Right ventricle myocardium superior (tissue), 1 donor: ENCODE data around the gene RFPL1. TPM values are rescaled to one million over a fixed set of nuclear protein-coding genes. Genes with fewer than 3 reads are reported as not detected.

Source experiments
- ATAC-seq: fragments of 200-7000 bp; cut with Tn5 transposase; one replicate; pipeline ENCODE4 v1.9.1; 2020; ENCODE audit warnings: mild to moderate bottlenecking; ENCODE audit not compliant: poor library complexity
- DNase-seq: peaks from one replicate; pipeline ENCODE4 v3.0.0-alpha.2; 2020
- intact Hi-C: fragments of 100-400 bp; cut with DNase I; formaldehyde crosslinking; loops from one replicate; pipeline ENCODE4 v1.11.2; 2022
- total RNA-seq: library from RNA; stranded (reverse); fragmentation: NEBNext Ultra II Directional; extraction: Animal tissue kit (Norgen Biotek cat#: 25700); gene quantifications from one replicate; pipeline ENCODE4 v1.2.1, GENCODE V29; 2021
- donor health status: DM: no; HTN: yes; CAD: no; lungs with severe emphysema.

Gene RFPL1
- total RNA-seq, 1 donor from 2014 or later, result not detected

DNA sequence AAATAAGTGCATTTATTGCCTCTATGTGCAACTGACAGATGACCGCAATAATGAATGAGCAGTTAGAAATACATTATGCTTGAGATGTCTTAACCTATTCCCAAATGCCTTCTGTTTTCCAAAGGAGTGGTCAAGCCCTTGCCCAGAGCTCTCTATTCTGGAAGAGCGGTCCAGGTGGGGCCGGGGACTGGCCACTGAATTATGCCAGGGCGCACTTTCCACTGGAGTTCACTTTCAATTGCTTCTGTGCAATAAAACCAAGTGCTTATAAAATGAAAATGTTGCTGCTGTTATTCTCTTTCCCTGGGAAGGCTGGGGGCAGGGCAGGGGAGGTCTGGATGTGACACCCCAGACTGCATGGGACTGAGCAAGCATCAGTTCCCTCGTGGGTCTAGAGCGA, 52.6 kb downstream of the RFPL1 start:
- intact Hi-C loops, result no loop called here
- DNase-seq (no peak), ATAC-seq (no peak)

Other genes starting within 250 kb of the RFPL1 start
- gene EMID1, start 232.7 kb upstream of the RFPL1 start, total RNA-seq, result 0.32 TPM
- gene RHBDD3, start 170.6 kb upstream of the RFPL1 start, total RNA-seq, result 11.7 TPM
- 108 TPM for gene EWSR1, start 170.3 kb upstream of the RFPL1 start, total RNA-seq
- gene GAS2L1, start 131.9 kb upstream of the RFPL1 start, total RNA-seq, result 24.4 TPM
- gene RASL10A, start 122.9 kb upstream of the RFPL1 start, total RNA-seq, result 1.3 TPM
- 25.6 TPM for gene AP1B1, start 50.0 kb upstream of the RFPL1 start, total RNA-seq
- 0.16 TPM for gene NEFH, start 41.6 kb downstream of the RFPL1 start, total RNA-seq
- gene THOC5, start 115.2 kb downstream of the RFPL1 start, total RNA-seq, result 47.5 TPM
- 14.3 TPM for gene NIPSNAP1, start 142.5 kb downstream of the RFPL1 start, total RNA-seq
- 40.6 TPM for gene NF2, start 165.1 kb downstream of the RFPL1 start, total RNA-seq